ENCODE data around the gene RNF17. TPM values are rescaled to one million over a fixed set of nuclear protein-coding genes. Genes with fewer than 3 reads are reported as not detected.
"Not testable (repeated sequence)": the region's sequence is repeated elsewhere in the genome, so short reads cannot be mapped to it uniquely, and the experiment has no call there.

Gene RNF17
- total and polyA plus RNA-seq, 2 of the 8 experiments (the other 6 are each of a cell fraction or from before 2014, with no cell fraction given): not detected

DNA sequence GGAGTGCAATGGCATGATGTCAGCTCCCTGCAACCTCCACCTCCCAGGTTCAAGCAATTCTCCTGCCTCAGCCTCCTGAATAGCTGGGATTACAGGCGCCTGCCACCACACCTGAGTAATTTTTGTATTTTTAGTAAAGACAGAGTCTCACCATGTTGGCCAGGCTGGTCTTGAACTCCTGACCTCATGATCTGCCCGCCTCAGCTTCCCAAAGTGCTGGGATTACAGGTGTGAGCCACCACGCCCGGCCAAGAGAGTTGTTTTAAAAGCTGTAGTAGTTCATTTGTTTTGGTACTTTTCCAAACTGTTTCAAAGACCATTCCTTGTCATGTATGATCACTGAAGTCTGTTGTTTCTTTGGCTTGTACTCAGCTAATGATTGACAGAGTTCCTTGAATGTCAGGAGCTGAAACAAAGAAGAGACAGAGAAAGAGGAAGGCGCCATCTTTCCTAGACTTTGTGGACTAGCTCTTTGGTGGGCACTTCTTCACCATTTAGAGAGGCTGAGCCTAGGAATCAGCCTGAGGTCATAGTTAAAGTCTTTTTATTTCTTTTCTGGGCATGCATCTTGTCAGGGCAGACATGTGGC is 59.2 kb downstream of the RNF17 start:
- ChIA-PET POLR2A (ENCODE audit: partially characterized antibody) (interaction anchor here (1.0 kb wide), 1 partner anchor 9 kb away, joined by 4 read pairs; no protein-coding TSS in a partner anchor), CTCF (ENCODE audit: partially characterized antibody) (interaction anchor here (0.6 kb wide), 1 partner anchor 207 kb away, joined by 3 read pairs; no protein-coding TSS in a partner anchor)
- not testable (repeated sequence) for FAIRE-seq

More for the DNA sequence above, 59.2 kb downstream of the RNF17 start:
- H3K79me2 ChIP-seq (ENCODE audit: control insufficient read depth in 1 of 2, insufficient read depth in 2 of 2, low read length in 2 of 2); H2BK12ac ChIP-seq (ENCODE audit: low read depth, low read length); H3K14ac ChIP-seq (ENCODE audit: insufficient read length); H4K5ac ChIP-seq (ENCODE audit: insufficient read length, low read depth, low read length); DNase-seq (ENCODE audit: low read depth in 1 of 2, low spot score in 2 of 2); H3K4me2 ChIP-seq (ENCODE audit: insufficient read depth in 1 of 2, low read depth in 2 of 2, low read length in 2 of 2); H3K9ac ChIP-seq (replicated peaks in 1 of 4; ENCODE audit: extremely low read depth in 1 of 4, low read depth in 3 of 4, low read length in 3 of 4); H3K9me3 ChIP-seq (ENCODE audit: insufficient read depth in 2 of 2, low read depth in 1 of 2, low read length in 1 of 2); H4K8ac ChIP-seq (ENCODE audit: extremely low read depth, insufficient read depth, low read length); H3K4ac ChIP-seq (replicated peaks; ENCODE audit: insufficient read length, low read depth, low read length); H2BK15ac ChIP-seq (ENCODE audit: low read length); H3K79me1 ChIP-seq (ENCODE audit: low read depth, low read length); H3K27ac ChIP-seq (ENCODE audit: low read depth, low read length); H3K23me2 ChIP-seq (ENCODE audit: low read depth, low read length); H2AK5ac ChIP-seq (ENCODE audit: low read depth, low read length); H2BK120ac ChIP-seq (replicated peaks; ENCODE audit: low read depth, low read length); H3K4me1 ChIP-seq (replicated peaks in 1 of 4; ENCODE audit: control insufficient read depth in 3 of 4, insufficient read depth in 4 of 4, low read length in 3 of 4); H3K23ac ChIP-seq (ENCODE audit: insufficient read length); H3K18ac ChIP-seq (ENCODE audit: extremely low read depth, low read length); H4K91ac ChIP-seq (replicated peaks; ENCODE audit: insufficient read length, low read length); H3K56ac ChIP-seq (replicated peaks; ENCODE audit: insufficient read length, low read depth, low read length); H3K27me3 ChIP-seq (replicated peaks in 1 of 4; ENCODE audit: control insufficient read depth in 3 of 4, extremely low read depth in 1 of 4, insufficient read depth in 3 of 4, low read length in 3 of 4); H3K36me3 ChIP-seq (ENCODE audit: control insufficient read depth in 2 of 4, insufficient read depth in 4 of 4, low read length in 3 of 4); H3K4me3 ChIP-seq (ENCODE audit: extremely low read depth in 1 of 4, insufficient read depth in 2 of 4, low read depth in 3 of 4, low read length in 4 of 4); H2BK5ac ChIP-seq (ENCODE audit: low read depth, low read length); H2AFZ ChIP-seq (ENCODE audit: low read length); H4K20me1 ChIP-seq (replicated peaks in 1 of 2; ENCODE audit: control insufficient read depth in 1 of 2, insufficient read depth in 2 of 2, low read length in 2 of 2); H2BK20ac ChIP-seq (ENCODE audit: low read length): not testable (repeated sequence)
- 94% methylated on average over 5 of the region's 5 CpGs; no CpG with 5 or more reads in 1 of the 2 experiments for WGBS, 2 experiments (ENCODE audit: extremely low coverage in 1 of 2, insufficient coverage in 1 of 2, insufficient read length in 1 of 2, insufficient replicate concordance in 2 of 2, low coverage in 1 of 2, low lambda C conversion rate in 2 of 2, missing lambda C conversion rate in 1 of 2)
